Measurements from ENCODE around the gene HEBP1.
"Not testable (repeated sequence)": the region's sequence is repeated elsewhere in the genome, so short reads cannot be mapped to it uniquely, and the experiment has no call there.

HEBP1 gene, protein sequence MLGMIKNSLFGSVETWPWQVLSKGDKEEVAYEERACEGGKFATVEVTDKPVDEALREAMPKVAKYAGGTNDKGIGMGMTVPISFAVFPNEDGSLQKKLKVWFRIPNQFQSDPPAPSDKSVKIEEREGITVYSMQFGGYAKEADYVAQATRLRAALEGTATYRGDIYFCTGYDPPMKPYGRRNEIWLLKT

GRCh38 chr12:12999959-13000615, at the start of gene HEBP1:
TSS of gene HEBP1 (minus strand) at chr12:13000265. CDS start at chr12:13000114, 151 bp downstream.
- peak; percentile 77 for DNase-seq

DNA sequence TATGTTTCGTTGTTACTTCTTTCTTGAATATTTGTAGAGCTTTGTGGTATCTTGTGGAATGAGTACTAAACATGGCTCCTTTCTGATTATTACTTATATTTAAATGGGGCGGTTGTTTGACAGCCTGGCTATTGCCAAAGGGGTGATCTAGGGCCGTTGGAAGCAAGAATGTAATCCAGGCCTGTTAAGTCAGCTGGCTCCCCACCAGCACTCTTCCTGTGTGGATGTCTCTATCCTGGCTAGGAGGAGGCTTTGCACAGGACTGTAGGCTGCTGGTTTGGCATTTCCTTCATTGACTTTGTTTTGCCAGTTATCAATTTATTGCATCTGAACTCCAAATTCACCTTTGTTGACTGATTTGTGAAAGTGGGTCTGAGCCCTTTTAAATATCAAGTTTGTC, 49.8 kb upstream of the HEBP1 start:
- DNase-seq = no peak

GRCh38 chr12:13046964-13047363, 46.9 kb upstream of the HEBP1 start:
- DNase-seq = no peak

- no peak for DNase-seq
Observed at GRCh38 chr12:13045816-13046215, 45.8 kb upstream of the HEBP1 start.

DNA sequence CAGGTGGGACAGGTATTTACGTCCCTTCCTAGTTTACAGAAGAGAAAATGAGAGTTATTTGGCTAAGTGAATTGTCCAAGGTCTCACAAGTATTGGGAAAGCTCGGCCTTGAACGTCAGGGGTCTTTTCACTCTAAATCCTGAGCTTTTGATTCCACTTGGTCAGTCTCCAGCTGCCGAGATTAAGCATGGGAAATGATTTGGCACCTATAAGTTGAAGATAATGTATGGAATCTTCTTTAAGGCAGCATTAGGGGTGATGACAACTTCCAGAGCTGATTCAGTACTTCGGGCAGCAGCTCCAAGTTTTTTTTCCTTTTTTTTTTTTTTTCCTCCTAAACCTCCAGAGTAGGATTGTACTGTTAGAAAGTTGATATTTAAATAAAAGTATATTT, 44.8 kb upstream of the HEBP1 start:
- DNase-seq = no peak

- DNase-seq = peak; percentile 13
Observed at GRCh38 chr12:13044002-13044905, 44.2 kb upstream of the HEBP1 start, which contains the start of gene FAM234B. TSS of gene FAM234B (plus strand) at chr12:13044381. CDS start at chr12:13044404, 23 bp downstream.

DNA sequence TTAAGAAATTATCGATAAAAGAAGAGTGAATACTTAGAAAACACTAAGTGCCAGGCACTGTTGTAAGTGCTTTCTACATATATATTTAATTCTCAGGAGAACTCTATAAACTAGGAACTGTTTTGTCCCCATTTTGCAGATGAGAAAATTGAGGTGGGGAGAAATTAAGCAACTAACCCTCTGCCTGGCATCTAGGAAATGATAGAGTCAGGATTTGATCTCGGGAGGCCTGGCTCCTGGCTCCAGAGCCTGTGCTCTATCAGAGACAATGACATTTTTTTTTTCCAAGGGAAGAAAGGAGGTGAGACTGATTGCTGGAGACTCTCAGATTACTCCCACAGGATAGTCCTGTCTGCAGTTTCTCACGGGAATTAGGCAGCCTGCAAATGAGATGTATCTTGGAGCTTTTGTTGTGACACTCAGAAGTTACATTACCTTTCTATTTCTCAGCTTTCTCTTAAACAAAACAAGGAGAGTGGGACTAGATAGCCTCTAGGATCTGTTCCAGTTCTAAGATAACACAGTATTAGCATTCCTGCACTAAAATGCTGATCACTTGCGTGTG, 42.7 kb upstream of the HEBP1 start:
- DNase-seq = no peak

- DNase-seq = no peak
Observed at GRCh38 chr12:13041224-13041623, 41.2 kb upstream of the HEBP1 start.

DNA sequence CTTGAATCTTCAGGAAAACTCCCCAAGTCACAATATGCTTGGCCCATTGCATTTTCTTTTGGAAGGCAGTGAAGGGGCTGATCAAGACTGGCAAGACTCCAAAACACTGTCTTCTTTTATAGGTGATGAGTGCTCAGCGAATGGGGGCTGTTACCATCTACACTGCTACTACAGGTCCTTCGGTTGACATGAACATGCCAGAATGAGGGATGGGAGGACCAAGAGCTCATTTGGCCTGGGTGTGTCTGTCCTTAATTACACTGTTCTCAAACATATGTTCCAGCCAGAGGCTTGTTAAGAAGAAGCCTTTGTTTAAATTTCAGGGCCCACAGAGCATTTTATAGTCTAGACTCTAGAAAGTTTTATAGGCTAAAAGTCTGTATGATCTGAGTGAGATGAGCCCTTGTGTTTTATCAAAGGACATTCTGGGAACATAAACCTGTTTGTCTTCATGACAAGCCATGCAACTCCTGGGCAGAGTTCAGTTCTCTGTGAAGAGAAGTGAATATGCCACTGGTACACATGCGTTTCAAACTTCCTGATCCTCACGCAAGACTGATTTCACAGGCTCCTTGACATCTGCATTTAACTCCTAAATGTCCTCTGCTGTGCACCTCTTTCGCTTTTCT, 39.4 kb upstream of the HEBP1 start:
- DNase-seq = no peak

GRCh38 chr12:13038491-13039161, 38.6 kb upstream of the HEBP1 start:
- DNase-seq = peak; percentile 3

- no peak for DNase-seq
Observed at GRCh38 chr12:13036881-13037280, 36.8 kb upstream of the HEBP1 start.

- DNase-seq = not testable (repeated sequence)
Observed at GRCh38 chr12:13035335-13035734, 35.3 kb upstream of the HEBP1 start.

GRCh38 chr12:13033476-13033875, 33.4 kb upstream of the HEBP1 start:
- DNase-seq = no peak

GRCh38 chr12:13032164-13032563, 32.1 kb upstream of the HEBP1 start:
- no peak for DNase-seq

GRCh38 chr12:13030541-13031291, 30.7 kb upstream of the HEBP1 start:
- DNase-seq = no peak

GRCh38 chr12:13028825-13029570, 28.9 kb upstream of the HEBP1 start:
- DNase-seq = no peak

DNA sequence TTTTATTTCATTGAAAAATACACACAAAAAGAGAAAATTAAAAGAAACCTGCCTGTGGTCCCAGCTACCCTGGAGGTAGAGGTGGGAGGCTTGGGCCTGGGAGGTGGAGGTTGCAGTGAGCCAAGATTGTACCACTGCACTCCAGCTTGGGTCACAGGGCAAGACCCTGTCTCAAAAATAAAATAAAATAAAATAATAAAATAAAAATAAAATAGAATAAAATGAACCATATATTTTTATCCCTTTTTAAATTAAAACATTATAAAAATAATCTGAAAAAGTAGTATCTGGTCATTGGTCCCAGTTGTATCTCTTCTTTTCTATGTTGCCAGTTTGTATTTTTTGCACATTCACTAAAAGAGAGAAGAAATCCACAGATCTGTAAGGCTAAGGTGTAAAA, 27.4 kb upstream of the HEBP1 start:
- DNase-seq = no peak

- DNase-seq = no peak
Observed at GRCh38 chr12:13027032-13027431, 27.0 kb upstream of the HEBP1 start.

GRCh38 chr12:13026286-13026685, 26.2 kb upstream of the HEBP1 start:
- DNase-seq = no peak

DNA sequence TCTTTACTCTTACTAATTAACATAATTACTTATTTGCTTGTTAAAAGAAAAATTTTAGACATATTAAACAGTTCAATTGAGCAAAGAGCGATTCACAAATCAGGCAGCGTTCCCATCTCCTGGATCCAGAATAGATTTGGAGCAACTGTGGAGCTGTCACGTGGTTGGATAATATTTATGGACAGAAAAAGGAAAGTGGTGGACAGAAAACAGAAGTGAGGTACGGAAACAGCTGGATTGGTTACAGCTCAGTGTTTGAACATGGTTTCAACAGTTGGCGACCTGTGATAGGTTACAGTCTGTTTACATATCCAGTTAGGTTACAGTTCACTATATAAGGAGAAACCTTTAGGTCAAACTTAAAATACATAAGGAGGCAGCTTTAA, 24.5 kb upstream of the HEBP1 start:
- no peak for DNase-seq
